Prostate gland (tissue), 2 donors: ENCODE data around the gene ZCCHC8. TPM values are rescaled to one million over a fixed set of nuclear protein-coding genes. Genes with fewer than 3 reads are reported as not detected.
"Not testable (repeated sequence)": the region's sequence is repeated elsewhere in the genome, so short reads cannot be mapped to it uniquely, and the experiment has no call there.

Experiments used
- DNase-seq: peaks from one replicate; pipeline ENCODE4 v3.0.0-alpha.2; 2019; ENCODE audit warnings: low spot score
- H3K27ac ChIP-seq, 2 donors: fragments of 200-600 bp; sonication (generic); 2 replicates each; pipeline ENCODE4 v1.5.1; 2017 to 2019
- H3K27me3 ChIP-seq: fragments of 200-600 bp; sonication (generic); replicated peaks from 2 replicates; pipeline ENCODE4 v1.5.1; 2019; ENCODE audit not compliant: insufficient read depth
- H3K36me3 ChIP-seq, 2 donors: fragments of 200-600 bp; sonication (generic); 1 replicate in 1 of 2; 2 replicates in 1 of 2; pipeline versions ENCODE4 v1.5.1 to v1.8.1; 2017 to 2019
- H3K4me1 ChIP-seq: fragments of 200-600 bp; sonication (generic); replicated peaks from 2 replicates; pipeline ENCODE4 v1.5.1; 2019
- H3K4me3 ChIP-seq, 2 donors: fragments of 200-600 bp; sonication (generic); 2 replicates each; pipeline ENCODE4 v1.5.1; 2017 to 2019
- H3K9me3 ChIP-seq: fragments of 200-600 bp; sonication (generic); 2 replicates; pipeline ENCODE4 v1.5.1; 2017
- POLR2A ChIP-seq: fragments of 450-650 bp; IDR thresholded peaks from one replicate; pipeline ENCODE4 v1.6.1; 2016; ENCODE audit warnings: antibody characterized with exemption, mild to moderate bottlenecking
- POLR2AphosphoS5 ChIP-seq: sonication (generic); formaldehyde crosslinking; IDR thresholded peaks from one replicate; pipeline ENCODE4 v1.6.1; 2017; ENCODE audit warnings: antibody characterized with exemption
- WGBS: methylation state at CpG from one replicate; pipeline ENCODE4 v1.1.5; 2018; 5-methylcytosine and 5-hydroxymethylcytosine counted together
- intact Hi-C: fragments of 100-400 bp; cut with DNase I; formaldehyde crosslinking; loops from one replicate; pipeline ENCODE4 v1.14.2; 2022
- total RNA-seq, 2 donors: library from RNA; depleted of rRNA; stranded (reverse); fragments of >200 nt; gene quantifications; one replicate each; pipeline ENCODE4 v1.1.0, GENCODE V29; 2016
- TF ChIP-seq, protein P1 (sequence below), 4 experiments: fragments of 200-600 bp in 2 of 4; fragments of 450-650 bp in 2 of 4; sonication (generic) in 2 of 4; IDR thresholded peaks; 1 replicate in 3 of 4; 2 replicates in 1 of 4; pipeline ENCODE4 v1.5.1; 2016 to 2019; ENCODE audit warnings: antibody characterized with exemption in 4 of 4, mild to moderate bottlenecking in 2 of 4, moderate library complexity in 2 of 4

Gene ZCCHC8
- total RNA-seq, 2 donors from 2014 or later, result 17.3 to 20.1 TPM

DNA sequence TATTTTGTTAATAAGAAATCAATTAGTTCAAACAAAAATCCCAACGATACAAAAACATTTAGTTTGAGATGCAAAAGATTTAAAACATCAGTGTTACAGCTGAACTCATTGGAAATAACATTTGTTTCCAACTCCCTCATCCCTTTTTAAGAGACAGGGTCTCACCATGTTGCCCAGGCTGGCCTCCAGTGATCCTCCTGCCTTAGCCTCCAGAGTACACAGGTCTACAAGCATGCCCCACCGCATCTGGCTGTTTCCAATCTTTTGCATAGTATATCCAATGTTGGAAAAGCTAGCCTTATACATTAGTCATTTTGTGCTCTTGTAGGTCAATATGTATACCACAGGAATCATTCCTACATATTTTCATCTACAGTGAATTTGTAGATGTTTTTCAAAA lies 14.5 kb upstream of the ZCCHC8 start:
- intact Hi-C loops, result loop anchor here (10.0 kb wide), 1 partner anchor 250 kb away; the partner anchor contains the start of gene VPS33A
- WGBS, result 95% methylated on average over 2 of the region's 2 CpGs
- Histone ChIP-seq H3K27me3 (no peaks in the 10 kb centered on the region), H3K27ac (no peak overlapping the region), H3K36me3 (peaks cover 39 to 45% of the 10 kb centered on the region in 2 donors), H3K4me1 (no peaks in the 10 kb centered on the region), H3K4me3 (no peak overlapping the region), H3K9me3 (no peaks in the 10 kb centered on the region)
- DNase-seq, result no peak
- TF ChIP-seq POLR2AphosphoS5 (no peak), POLR2A (no peak)
- TF ChIP-seq, protein P1, sequence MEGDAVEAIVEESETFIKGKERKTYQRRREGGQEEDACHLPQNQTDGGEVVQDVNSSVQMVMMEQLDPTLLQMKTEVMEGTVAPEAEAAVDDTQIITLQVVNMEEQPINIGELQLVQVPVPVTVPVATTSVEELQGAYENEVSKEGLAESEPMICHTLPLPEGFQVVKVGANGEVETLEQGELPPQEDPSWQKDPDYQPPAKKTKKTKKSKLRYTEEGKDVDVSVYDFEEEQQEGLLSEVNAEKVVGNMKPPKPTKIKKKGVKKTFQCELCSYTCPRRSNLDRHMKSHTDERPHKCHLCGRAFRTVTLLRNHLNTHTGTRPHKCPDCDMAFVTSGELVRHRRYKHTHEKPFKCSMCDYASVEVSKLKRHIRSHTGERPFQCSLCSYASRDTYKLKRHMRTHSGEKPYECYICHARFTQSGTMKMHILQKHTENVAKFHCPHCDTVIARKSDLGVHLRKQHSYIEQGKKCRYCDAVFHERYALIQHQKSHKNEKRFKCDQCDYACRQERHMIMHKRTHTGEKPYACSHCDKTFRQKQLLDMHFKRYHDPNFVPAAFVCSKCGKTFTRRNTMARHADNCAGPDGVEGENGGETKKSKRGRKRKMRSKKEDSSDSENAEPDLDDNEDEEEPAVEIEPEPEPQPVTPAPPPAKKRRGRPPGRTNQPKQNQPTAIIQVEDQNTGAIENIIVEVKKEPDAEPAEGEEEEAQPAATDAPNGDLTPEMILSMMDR (IDR thresholded peaks at IDR 0.05), result no peak

DNA sequence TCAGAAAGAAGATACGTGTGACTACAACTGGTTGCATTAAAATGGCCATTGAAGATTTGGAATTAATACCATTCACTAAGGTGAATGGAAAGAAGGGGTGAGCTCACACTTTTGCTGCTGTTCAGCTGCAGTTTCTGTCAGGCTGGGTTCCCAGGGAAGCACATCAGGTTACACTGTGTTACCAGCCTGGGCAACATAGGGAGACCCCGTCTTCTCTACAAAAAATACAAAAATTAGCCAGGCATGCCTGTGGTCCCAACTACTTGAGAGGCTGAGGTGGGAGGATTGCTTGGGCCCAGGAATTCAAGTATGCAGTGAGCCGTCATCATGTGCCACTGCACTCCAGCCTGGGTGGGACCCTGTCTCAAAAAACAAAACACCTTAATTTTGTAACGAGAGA lies 12.9 kb upstream of the ZCCHC8 start:
- Histone ChIP-seq H3K4me3 (no peak overlapping the region), H3K4me1 (no peaks in the 10 kb centered on the region), H3K9me3 (no peaks in the 10 kb centered on the region), H3K36me3 (peaks cover 39 to 43% of the 10 kb centered on the region in 2 donors), H3K27ac (no peak overlapping the region), H3K27me3 (no peaks in the 10 kb centered on the region)
- TF ChIP-seq POLR2A (no peak), POLR2AphosphoS5 (no peak)
- TF ChIP-seq, protein P1 (IDR thresholded peaks at IDR 0.05), result no peak
- intact Hi-C loops, result loop anchor here (10.0 kb wide), 1 partner anchor 249 kb away; the partner anchor contains the start of gene VPS33A
- no peak for DNase-seq
- WGBS, result 91% methylated on average over 4 of the region's 4 CpGs

DNA sequence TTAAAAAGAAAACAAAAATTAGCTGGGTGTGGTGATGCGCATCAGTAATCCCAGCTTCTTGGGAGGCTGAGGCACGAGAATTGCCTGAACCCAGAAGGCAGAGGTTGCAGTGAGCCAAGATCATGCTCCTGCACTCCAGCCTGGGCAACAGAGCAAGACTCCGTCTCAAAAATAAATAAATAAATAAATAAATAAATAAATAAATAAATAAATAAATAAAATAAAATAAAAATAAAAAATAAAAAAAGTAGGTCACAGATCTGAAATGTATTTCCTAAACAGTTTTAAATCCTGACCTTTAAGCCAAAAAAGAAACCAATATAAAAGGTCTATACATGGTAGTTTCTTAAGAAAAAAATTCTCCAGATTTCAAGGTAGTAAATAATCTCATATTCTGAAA lies 12.3 kb upstream of the ZCCHC8 start:
- H3K4me3 ChIP-seq, H3K27me3 ChIP-seq, DNase-seq, H3K4me1 ChIP-seq, H3K9me3 ChIP-seq, H3K27ac ChIP-seq: not testable (repeated sequence)
- 91% methylated on average over 3 of the region's 3 CpGs for WGBS
- H3K36me3 ChIP-seq, result peaks cover 38 to 42% of the 10 kb centered on the region in 2 donors
- intact Hi-C loops, result loop anchor here (10.0 kb wide), 1 partner anchor 248 kb away; the partner anchor contains the start of gene VPS33A

DNA sequence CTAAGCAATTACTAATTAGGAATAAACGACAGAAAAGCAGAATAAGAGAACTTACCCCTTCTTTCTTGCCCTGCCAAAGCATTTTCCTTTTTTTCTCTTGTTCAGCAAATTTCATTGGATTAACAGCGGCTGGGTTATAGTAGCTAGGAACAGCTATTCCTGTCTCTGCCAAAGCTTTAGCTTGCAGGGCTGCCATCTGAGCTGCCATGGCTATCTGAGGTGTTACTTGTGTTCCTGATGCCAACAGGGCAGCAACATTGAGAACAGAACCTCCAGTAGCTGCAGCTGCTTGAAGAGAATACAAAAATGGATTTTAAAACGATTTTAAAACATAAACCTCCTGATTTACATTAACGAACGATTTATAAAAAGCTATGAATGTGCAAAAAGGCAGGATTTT lies 7.4 kb upstream of the ZCCHC8 start:
- Histone ChIP-seq H3K4me1 (no peaks in the 10 kb centered on the region), H3K27me3 (no peaks in the 10 kb centered on the region), H3K27ac (no peak overlapping the region), H3K9me3 (no peaks in the 10 kb centered on the region), H3K36me3 (peaks cover 30 to 38% of the 10 kb centered on the region in 2 donors), H3K4me3 (no peak overlapping the region)
- intact Hi-C loops, result no loop called here
- DNase-seq, result no peak
- TF ChIP-seq POLR2A, result no peak
- TF ChIP-seq POLR2AphosphoS5, result no peak
- TF ChIP-seq, protein P1 (IDR thresholded peaks at IDR 0.05), result no peak
- WGBS, result 94% methylated on average over 5 of the region's 5 CpGs

DNA sequence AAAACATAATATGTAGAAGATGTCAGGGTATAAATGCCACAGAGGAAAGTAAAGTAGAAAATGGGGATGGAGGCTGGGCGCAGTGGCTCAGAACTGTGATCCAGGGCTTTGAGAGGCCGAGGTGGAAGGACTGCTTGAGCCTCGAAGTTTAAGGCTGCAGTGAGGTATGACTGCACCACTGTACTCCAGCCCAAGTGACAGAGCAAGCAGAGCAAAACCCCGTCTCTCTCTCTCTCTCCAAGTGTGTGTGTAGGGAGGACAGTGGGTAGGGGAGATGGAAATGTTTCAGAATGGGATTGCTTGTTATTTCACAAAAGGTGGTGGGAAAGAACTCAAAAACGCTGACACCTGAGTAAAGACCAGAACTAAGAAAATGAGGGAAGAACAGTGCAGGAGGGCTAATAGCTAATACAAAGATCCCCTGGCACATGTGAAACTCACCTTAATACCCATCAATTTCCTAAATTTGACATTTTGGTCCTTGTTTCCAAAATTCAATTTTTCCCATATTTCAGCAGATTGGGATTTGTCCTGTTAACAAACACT lies 5.7 kb upstream of the ZCCHC8 start:
- no peak overlapping the region for H3K4me3 ChIP-seq
- H3K9me3 ChIP-seq, result no peaks in the 10 kb centered on the region
- no peak overlapping the region for H3K27ac ChIP-seq
- TF ChIP-seq POLR2A, result no peak
- intact Hi-C loops, result no loop called here
- H3K36me3 ChIP-seq, result peaks cover 21 to 30% of the 10 kb centered on the region in 2 donors
- DNase-seq, result no peak
- H3K4me1 ChIP-seq, result no peaks in the 10 kb centered on the region
- 80% methylated on average over 5 of the region's 5 CpGs for WGBS
- no peaks in the 10 kb centered on the region for H3K27me3 ChIP-seq

DNA sequence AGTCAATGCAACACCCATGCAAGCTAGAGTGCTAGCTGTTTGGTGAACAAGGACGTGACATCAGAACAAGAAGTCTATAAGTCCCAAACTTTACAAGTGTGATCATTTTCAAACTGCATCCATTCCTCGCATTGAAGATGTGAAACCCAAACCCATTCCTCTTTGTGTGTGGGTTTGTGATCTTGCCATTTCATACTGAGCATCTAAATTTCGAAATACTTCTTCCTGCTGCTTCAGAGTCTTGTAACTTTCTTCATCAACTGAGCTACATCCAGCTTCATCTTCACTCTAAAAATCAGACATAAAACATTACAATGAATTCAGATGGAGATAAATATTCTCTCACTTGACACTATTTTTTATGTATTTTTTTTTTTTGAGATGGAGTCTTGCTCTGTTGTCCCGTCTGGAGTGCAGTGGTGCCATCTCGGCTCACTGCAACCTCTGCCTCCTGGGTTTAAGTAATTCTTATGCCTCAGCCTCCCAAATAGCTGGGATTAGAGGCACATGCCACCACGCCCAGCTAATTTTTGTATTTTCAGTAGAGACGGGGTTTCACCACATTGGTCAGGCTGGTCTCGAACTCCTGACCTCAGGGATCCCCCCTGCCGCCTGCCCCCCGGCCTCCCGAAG lies 4.8 kb upstream of the ZCCHC8 start:
- 85% methylated on average over 11 of the region's 11 CpGs for WGBS
- intact Hi-C loops, result no loop called here
- Histone ChIP-seq H3K4me1 (no peaks in the 10 kb centered on the region), H3K36me3 (peaks cover 15 to 27% of the 10 kb centered on the region in 2 donors), H3K9me3 (no peaks in the 10 kb centered on the region), H3K27ac (no peak overlapping the region), H3K4me3 (no peak overlapping the region), H3K27me3 (no peaks in the 10 kb centered on the region)
- TF ChIP-seq POLR2AphosphoS5, result no peak
- TF ChIP-seq, protein P1 (IDR thresholded peaks at IDR 0.05), result no peak
- no peak for TF ChIP-seq POLR2A
- no peak for DNase-seq
